Daoy (cell line): ENCODE results near the gene STIM1. TPM values are rescaled to one million over a fixed set of nuclear protein-coding genes. Genes with fewer than 3 reads are reported as not detected.

ENCODE experiments used
- DNase-seq: peaks from one replicate; pipeline ENCODE4 v3.0.0-alpha.2; 2015; ENCODE audit warnings: low read depth
- total RNA-seq: library from RNA; depleted of rRNA; stranded (reverse); fragments of >200 nt; shearing (Covaris generic); gene quantifications from 2 replicates; pipeline ENCODE4 v1.2.3, GENCODE V29; 2014

The STIM1 gene
- total RNA-seq, 1 experiment from 2014 or later = 7.7 TPM

DNA sequence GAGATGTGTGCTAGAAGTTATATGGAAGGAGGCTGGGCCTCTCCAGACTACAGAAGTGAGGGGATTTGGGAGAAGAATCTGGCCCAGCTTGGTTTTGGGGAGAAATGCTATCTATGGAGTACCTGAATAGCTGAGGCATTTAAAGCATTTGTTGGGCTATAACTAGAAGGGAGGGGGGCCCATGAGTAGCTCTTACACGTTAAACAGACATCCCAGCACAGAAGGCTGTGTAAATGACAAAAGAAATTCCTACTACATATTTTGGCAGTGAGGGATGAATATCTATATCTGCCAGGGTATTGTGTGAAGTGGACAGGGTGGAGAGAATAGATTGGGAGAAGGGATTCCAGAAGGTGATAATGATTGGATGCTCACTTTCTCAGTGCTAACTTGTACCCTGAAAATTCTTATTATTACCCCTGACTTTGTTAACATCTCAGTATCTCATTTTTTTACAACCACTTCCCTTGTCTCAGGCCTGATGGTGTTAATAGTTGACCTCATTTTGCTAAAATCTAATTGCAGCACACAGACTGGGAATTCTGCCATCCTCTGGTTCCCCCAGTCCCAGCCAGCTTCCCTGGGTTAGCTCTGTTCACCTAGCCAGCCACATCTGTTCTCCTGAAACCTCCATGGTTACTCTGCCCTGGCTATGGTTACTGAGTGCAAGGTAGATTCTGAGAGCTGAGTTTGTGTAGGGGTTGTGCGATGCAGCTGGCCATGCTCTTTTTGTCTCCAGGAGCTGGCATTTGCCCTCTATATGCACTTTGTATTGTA is 210.3 kb downstream of the STIM1 start:
- no peak for DNase-seq

GRCh38 chr11:4066910-4067309 is 211.4 kb downstream of the STIM1 start:
- DNase-seq = no peak

DNA sequence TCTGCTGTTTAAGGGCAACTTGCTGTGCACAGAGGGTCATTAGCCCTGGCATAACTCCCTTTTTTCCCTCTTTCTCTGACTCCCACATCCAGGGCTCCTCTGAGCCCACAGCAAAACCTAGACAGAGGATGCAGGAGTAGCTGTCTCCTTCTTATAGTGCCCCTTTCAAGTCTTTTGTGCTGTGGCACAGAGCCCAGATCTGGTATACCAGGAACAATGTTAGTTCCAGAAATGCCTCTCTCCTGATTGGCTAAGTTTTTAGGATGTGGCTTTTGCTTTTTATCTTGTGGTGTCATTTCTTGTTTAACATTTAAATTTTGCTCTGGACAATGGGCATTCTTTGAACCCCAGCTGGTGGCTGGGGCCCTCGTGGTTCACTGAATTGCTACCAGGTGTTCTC is 213.5 kb downstream of the STIM1 start:
- no peak for DNase-seq

GRCh38 chr11:4071325-4071724 is 215.9 kb downstream of the STIM1 start:
- no peak for DNase-seq

DNA sequence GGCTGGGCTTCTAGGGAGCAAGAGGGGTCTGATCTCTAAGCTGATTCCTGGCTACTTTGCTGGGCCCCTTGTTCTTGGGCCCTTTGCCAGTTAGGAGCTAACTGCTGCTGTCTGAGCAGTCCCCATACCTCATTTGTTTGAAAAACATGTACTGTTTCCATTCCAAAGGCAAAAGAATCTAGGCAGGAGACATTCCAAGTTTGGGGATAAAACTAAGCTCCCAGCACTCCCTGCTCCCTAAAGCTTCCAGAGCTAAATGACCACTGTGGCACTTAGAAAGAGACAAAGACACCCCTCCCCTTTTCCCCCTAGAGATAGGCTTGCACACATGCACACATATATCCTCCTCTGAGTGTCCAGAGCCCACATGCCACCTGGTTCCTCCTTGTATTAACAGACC is 216.4 kb downstream of the STIM1 start:
- DNase-seq = no peak

DNA sequence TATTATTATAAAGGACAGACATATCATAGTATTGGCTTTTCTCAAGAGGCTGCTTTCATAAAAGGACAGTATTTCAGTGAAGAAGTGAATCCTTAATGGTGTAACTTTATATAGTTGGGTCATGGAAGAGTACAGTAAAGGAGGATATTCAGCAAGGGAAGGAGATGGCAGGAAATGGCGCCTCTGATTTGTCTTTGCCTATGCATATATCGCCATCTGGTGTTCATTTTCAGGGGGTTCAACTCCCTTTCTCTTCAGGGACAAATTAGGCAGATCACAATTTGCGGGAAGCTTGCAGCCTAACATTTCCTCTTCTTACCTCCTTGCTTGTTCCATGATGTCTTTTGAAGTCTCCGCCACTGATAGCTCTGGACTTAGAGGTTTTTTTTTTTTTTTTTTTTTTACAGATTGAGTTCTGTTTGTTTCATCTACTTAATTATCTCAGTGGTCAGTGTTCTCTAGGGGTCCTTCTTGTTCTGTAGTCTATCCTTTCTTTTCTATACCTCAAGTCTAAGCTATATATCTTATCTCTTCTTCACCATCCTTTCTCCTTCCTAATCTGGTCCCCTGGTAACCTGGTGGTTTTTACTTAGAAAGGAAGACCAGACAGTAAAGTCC is 217.3 kb downstream of the STIM1 start:
- peak; percentile 60 for DNase-seq

GRCh38 chr11:4074266-4074665 is 218.8 kb downstream of the STIM1 start:
- no peak for DNase-seq

- no peak for DNase-seq
Measured at GRCh38 chr11:4076774-4077173, 221.3 kb downstream of the STIM1 start.

DNA sequence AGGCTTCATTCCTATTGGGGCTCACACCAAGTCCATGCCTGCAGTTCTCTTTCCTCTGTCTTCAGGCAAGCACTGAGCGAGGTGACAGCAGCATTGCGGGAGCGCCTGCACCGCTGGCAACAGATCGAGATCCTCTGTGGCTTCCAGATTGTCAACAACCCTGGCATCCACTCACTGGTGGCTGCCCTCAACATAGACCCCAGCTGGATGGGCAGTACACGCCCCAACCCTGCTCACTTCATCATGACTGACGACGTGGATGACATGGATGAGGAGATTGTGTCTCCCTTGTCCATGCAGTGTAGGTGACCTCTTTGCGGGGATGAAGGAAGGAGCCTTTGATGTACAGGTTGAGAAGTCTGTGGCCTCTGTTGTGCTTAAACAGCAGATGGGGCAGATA is 227.7 kb downstream of the STIM1 start:
- DNase-seq = no peak

DNA sequence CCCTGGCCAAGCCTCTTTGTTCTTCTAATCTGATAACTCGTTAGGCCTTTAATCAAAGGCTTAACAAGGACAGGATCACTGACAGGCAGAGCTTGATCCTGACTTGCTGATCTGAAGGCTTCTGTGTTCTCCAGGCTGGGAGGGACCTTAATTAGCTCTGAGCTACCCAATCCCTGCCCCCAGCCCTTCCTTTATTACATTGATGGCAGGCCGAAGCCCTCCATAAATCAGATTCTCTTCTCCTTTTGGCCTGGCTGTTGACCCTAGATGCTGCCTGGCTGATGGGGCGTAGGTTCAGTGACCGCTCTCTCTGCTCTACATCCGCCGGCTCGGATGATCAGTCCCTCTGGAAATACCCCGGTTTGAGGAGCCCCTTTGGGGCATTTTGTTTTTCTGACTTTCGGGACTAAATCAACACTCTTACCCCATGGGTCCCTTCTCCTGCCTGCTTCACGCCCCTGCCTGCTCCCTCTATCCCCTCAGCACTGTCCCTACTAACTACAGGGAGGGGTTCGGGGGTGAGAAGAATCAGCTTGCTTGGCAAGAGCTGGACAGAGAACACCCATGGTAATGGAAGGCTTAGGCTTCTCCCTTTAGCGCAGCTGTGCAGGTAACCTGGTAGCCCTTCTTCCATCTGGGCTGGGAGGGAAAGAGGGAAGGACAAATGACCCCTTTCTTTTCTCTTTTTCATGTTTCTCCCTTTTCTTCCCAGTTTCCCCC is 229.1 kb downstream of the STIM1 start:
- DNase-seq = no peak

DNA sequence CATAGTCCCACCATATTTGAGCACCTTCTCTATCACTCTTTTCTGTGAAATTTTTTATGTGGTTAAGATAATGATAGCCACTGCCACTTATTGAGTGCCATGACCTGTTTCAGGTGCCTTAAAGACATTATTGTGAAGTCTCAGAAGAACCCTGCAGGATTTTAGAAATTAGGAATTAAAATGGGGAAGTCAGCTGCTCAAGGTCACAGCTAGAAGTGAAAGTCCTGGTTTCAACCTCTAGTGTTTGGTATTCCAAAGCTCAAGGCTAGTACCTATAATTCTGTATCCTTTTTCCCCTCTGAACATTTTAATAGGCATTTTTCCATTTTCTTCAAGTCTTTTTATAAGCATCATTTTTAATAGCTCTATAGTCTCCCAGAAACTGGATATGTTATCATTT is 230.1 kb downstream of the STIM1 start:
- no peak for DNase-seq

- no peak for DNase-seq
Measured at GRCh38 chr11:4086575-4087353, 231.3 kb downstream of the STIM1 start.

DNA sequence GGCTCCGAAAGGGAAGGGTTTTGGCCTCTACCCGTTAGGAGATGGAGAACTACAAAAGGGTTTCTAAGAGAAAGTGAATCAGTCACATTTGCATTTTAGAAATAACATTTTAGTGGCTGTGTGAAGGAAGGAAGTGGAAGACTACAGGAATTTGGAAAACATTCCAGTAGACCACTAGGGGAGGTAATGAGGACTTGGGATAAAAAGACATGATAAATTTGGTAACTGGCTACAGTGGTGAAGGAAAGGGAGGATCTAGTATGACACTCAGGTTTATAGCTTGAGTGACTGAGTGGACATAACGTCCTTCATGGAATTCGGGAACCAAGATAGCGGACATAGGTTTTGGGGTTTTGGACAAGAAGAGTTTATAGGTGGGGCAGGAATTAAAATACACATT is 232.1 kb downstream of the STIM1 start:
- no peak for DNase-seq

DNA sequence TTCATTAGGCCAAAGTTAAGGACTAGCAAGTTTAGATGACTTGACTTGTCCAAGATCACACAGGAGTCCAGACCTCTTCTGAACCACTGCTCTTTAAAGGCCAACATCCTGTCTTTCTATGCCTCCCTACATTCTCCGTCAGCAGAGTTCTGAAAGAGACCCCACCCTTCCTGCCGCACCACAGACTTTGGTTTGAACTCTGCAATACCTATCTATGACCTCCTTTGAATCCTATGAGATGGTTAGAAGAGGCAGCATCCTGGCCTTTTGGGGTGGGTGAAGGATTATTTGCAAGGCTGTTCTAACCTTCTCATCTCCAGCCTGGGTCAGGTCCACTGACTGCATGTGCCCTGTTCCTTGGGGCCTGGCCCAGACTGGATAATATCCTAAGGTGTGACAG is 234.8 kb downstream of the STIM1 start:
- no peak for DNase-seq

GRCh38 chr11:4092026-4092425 is 236.6 kb downstream of the STIM1 start:
- DNase-seq = no peak

GRCh38 chr11:4093519-4094347 is 238.3 kb downstream of the STIM1 start:
- peak; percentile 3 for DNase-seq

- DNase-seq = peak; percentile 97
Measured at GRCh38 chr11:4094348-4095291, 239.2 kb downstream of the STIM1 start, which contains the start of gene RRM1. RRM1 (plus strand) TSS chr11:4094799; CDS start chr11:4095013, 214 bp downstream.

GRCh38 chr11:4095509-4096230 is 240.2 kb downstream of the STIM1 start:
- peak; percentile 27 for DNase-seq

GRCh38 chr11:4098026-4098621 is 242.7 kb downstream of the STIM1 start:
- DNase-seq = no peak
